ENCODE data around the gene PILRA. TPM values are rescaled to one million over a fixed set of nuclear protein-coding genes. Genes with fewer than 3 reads are reported as not detected.
"Not testable (repeated sequence)": the region's sequence is repeated elsewhere in the genome, so short reads cannot be mapped to it uniquely, and the experiment has no call there.

The PILRA gene
- total RNA-seq, 4 donors from 2014 or later, result 5.8 to 9.5 (median 5.9) TPM

GRCh38 chr7:100358027-100358856, 15.0 kb upstream of the PILRA start, which contains the start of gene PILRB:
Gene PILRB (plus strand): TSS chr7:100358117. CDS start chr7:100358303, 186 bp downstream.
- H3K27me3 ChIP-seq, result no peaks in the 10 kb centered on the region
- peaks cover 0 to 96% (median 0%) of the 10 kb centered on the region in 3 donors for H3K36me3 ChIP-seq
- no peak within 1 kb of the TSS for H3K27ac ChIP-seq
- no peaks in the 10 kb centered on the region for H3K4me1 ChIP-seq
- peak in 1 of 3 donors; percentile 32 for DNase-seq
- TF ChIP-seq POLR2A (IDR thresholded peaks at IDR 0.05) (no peak), CTCF (IDR thresholded peaks at IDR 0.05) (no peak)
- H3K9me3 ChIP-seq, result no peaks in the 10 kb centered on the region
- H3K4me3 ChIP-seq, result no peak within 1 kb of the TSS

DNA sequence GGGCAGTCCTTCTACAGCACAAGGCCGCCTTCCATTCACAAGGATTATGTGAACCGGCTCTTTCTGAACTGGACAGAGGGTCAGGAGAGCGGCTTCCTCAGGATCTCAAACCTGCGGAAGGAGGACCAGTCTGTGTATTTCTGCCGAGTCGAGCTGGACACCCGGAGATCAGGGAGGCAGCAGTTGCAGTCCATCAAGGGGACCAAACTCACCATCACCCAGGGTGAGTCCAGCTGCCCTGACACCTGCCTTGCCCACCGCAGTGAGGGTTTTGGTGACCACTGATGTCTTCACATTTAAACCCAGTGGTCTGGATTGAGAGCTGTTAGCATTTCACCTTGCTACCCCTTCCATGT, 14.5 kb upstream of the PILRA start:
- Histone ChIP-seq H3K4me1 (no peaks in the 10 kb centered on the region), H3K9me3 (no peaks in the 10 kb centered on the region), H3K4me3 (no peak overlapping the region), H3K36me3 (peaks cover 0 to 93% (median 0%) of the 10 kb centered on the region in 3 donors), H3K27me3 (no peaks in the 10 kb centered on the region), H3K27ac (no peak overlapping the region)
- TF ChIP-seq POLR2A (IDR thresholded peaks at IDR 0.05) (no peak), CTCF (IDR thresholded peaks at IDR 0.05) (no peak)
- DNase-seq, result peak in 1 of 3 donors; percentile 15

- Histone ChIP-seq H3K4me3 (no peak overlapping the region), H3K9me3 (no peaks in the 10 kb centered on the region), H3K27ac (no peak overlapping the region), H3K4me1 (no peaks in the 10 kb centered on the region), H3K36me3 (peaks cover 0 to 81% (median 0%) of the 10 kb centered on the region in 3 donors), H3K27me3 (no peaks in the 10 kb centered on the region)
- TF ChIP-seq CTCF (IDR thresholded peaks at IDR 0.05), result no peak
- no peak for TF ChIP-seq POLR2A (IDR thresholded peaks at IDR 0.05)
- peak in 1 of 3 donors; percentile 10 for DNase-seq
These were observed 13.0 kb upstream of the PILRA start for GRCh38 chr7:100360135-100360854.

- no peaks in the 10 kb centered on the region for H3K27me3 ChIP-seq
- no peak overlapping the region for H3K27ac ChIP-seq
- H3K4me1 ChIP-seq, result peaks cover 0 to 17% (median 0%) of the 10 kb centered on the region in 4 donors
- no peaks in the 10 kb centered on the region for H3K9me3 ChIP-seq
- H3K4me3 ChIP-seq, result no peak overlapping the region
- TF ChIP-seq CTCF (IDR thresholded peaks at IDR 0.05), result no peak
- no peak for TF ChIP-seq POLR2A (IDR thresholded peaks at IDR 0.05)
- DNase-seq, result no peak
- H3K36me3 ChIP-seq, result peaks cover 0 to 53% (median 0%) of the 10 kb centered on the region in 3 donors
These were observed 10.2 kb upstream of the PILRA start for GRCh38 chr7:100363098-100363497.

- not testable (repeated sequence) for DNase-seq, H3K27me3 ChIP-seq, H3K27ac ChIP-seq, H3K4me3 ChIP-seq, H3K9me3 ChIP-seq
- peaks cover 0 to 23% (median 0%) of the 10 kb centered on the region in 4 donors for H3K4me1 ChIP-seq
- peaks cover 0 to 48% (median 0%) of the 10 kb centered on the region in 3 donors for H3K36me3 ChIP-seq
These were observed 9.5 kb upstream of the PILRA start for GRCh38 chr7:100363797-100364196.

GRCh38 chr7:100364480-100364879, 8.8 kb upstream of the PILRA start:
- Histone ChIP-seq H3K9me3 (no peaks in the 10 kb centered on the region), H3K4me3 (no peak overlapping the region), H3K36me3 (peaks cover 0 to 41% (median 0%) of the 10 kb centered on the region in 3 donors), H3K27ac (no peak overlapping the region), H3K4me1 (peaks cover 0 to 25% (median under 1%) of the 10 kb centered on the region in 4 donors), H3K27me3 (no peaks in the 10 kb centered on the region)
- no peak for TF ChIP-seq CTCF (IDR thresholded peaks at IDR 0.05)
- TF ChIP-seq POLR2A (IDR thresholded peaks at IDR 0.05), result no peak
- no peak for DNase-seq

- not testable (repeated sequence) for H3K4me3 ChIP-seq, H3K9me3 ChIP-seq, H3K27me3 ChIP-seq, DNase-seq
- Histone ChIP-seq H3K27ac (peak overlapping the region in 3 of 4 donors; percentile 25 to 82 (median 81)), H3K4me1 (peaks cover 0 to 29% (median 3%) of the 10 kb centered on the region in 4 donors), H3K36me3 (peaks cover 0 to 26% (median 0%) of the 10 kb centered on the region in 3 donors)
These were observed 7.3 kb upstream of the PILRA start for GRCh38 chr7:100365998-100366367.
